H1 (cell line): ENCODE data around the gene PTPRCAP. TPM values are rescaled to one million over a fixed set of nuclear protein-coding genes. Genes with fewer than 3 reads are reported as not detected.

Source experiments
- CTCF ChIA-PET: fragments of 300-600 bp; sonication (Branson Sonifier 250); formaldehyde crosslinking; loops from one replicate; lab custom pipeline; 2021; ENCODE audit not compliant: partially characterized antibody; lab: Charles Lee
- POLR2A ChIA-PET: fragments of 300-600 bp; sonication (Branson Sonifier 250); formaldehyde crosslinking; loops from one replicate; lab custom pipeline; 2021; ENCODE audit warnings: inconsistent platforms; ENCODE audit not compliant: partially characterized antibody; lab: Charles Lee
- DNase-seq, 2 experiments: peaks; one replicate each; pipeline versions ENCODE4 v3.0.0 to v3.0.0-alpha.2; 2010 to 2022; ENCODE audit warnings: low spot score in 2 of 2, low read depth in 1 of 2, mixed read lengths in 1 of 2
- FAIRE-seq: peaks from 2 replicates; lab custom pipeline; 2011; peaks lifted over from hg19 to GRCh38; lab: Jason Lieb, UNC
- H2AFZ ChIP-seq: 2 replicates; pipeline ENCODE4 v1.8.1; 2012; ENCODE audit warnings: low read length, inconsistent platforms
- H2AK5ac ChIP-seq: 2 replicates; pipeline ENCODE4 v1.6.1; 2013; ENCODE audit warnings: low read depth, low read length
- H2BK120ac ChIP-seq: replicated peaks from 2 replicates; pipeline ENCODE3; 2013; ENCODE audit warnings: low read depth, low read length, inconsistent platforms
- H2BK12ac ChIP-seq: 2 replicates; pipeline ENCODE4 v1.6.1; 2013; ENCODE audit warnings: low read depth, low read length
- H2BK15ac ChIP-seq: 2 replicates; pipeline ENCODE4 v1.6.1; 2013; ENCODE audit warnings: low read length
- H2BK20ac ChIP-seq: 2 replicates; pipeline ENCODE4 v1.6.1; 2013; ENCODE audit warnings: low read length
- H2BK5ac ChIP-seq: 2 replicates; pipeline ENCODE4 v1.6.1; 2013; ENCODE audit warnings: low read depth, low read length
- H3K14ac ChIP-seq: 2 replicates; pipeline ENCODE4 v1.6.1; 2013; ENCODE audit warnings: inconsistent platforms; ENCODE audit not compliant: insufficient read length
- H3K18ac ChIP-seq: 2 replicates; pipeline ENCODE4 v1.6.1; 2013; ENCODE audit warnings: low read length; ENCODE audit errors: extremely low read depth
- H3K23ac ChIP-seq: 2 replicates; pipeline ENCODE4 v1.6.1; 2013; ENCODE audit warnings: inconsistent platforms; ENCODE audit not compliant: insufficient read length
- H3K23me2 ChIP-seq: 2 replicates; pipeline ENCODE4 v1.6.1; 2013; ENCODE audit warnings: low read depth, low read length
- H3K27ac ChIP-seq: 2 replicates; pipeline ENCODE4 v1.6.1; 2011; ENCODE audit warnings: low read depth, low read length, inconsistent platforms
- H3K27me3 ChIP-seq, 4 experiments: replicated peaks in 1 of 4; 1 replicate in 1 of 4; 2 replicates in 3 of 4; pipeline versions ENCODE4 v1.6.1 to v1.8.1; 2011 to 2013; ENCODE audit warnings: low read length in 3 of 4, mild to moderate bottlenecking in 3 of 4, inconsistent platforms in 2 of 4, mixed read lengths in 2 of 4, moderate library complexity in 1 of 4; ENCODE audit not compliant: control insufficient read depth in 3 of 4, insufficient read depth in 3 of 4; ENCODE audit errors: extremely low read depth in 1 of 4
- H3K36me3 ChIP-seq, 4 experiments: 2 replicates each; pipeline versions ENCODE4 v1.6.1 to v1.8.1; 2011 to 2013; ENCODE audit warnings: mild to moderate bottlenecking in 4 of 4, low read length in 3 of 4, moderate library complexity in 2 of 4, control low read depth in 1 of 4, inconsistent platforms in 1 of 4; ENCODE audit not compliant: insufficient read depth in 4 of 4, control insufficient read depth in 2 of 4
- H3K4ac ChIP-seq: replicated peaks from 2 replicates; pipeline ENCODE3; 2013; ENCODE audit warnings: low read length, low read depth, mixed read lengths, inconsistent platforms; ENCODE audit not compliant: insufficient read length
- H3K4me1 ChIP-seq, 4 experiments: replicated peaks in 1 of 4; 1 replicate in 1 of 4; 2 replicates in 3 of 4; pipeline versions ENCODE4 v1.6.1 to v1.8.1; 2011 to 2013; ENCODE audit warnings: low read length in 3 of 4, inconsistent platforms in 2 of 4, mixed read lengths in 1 of 4; ENCODE audit not compliant: insufficient read depth in 4 of 4, control insufficient read depth in 3 of 4
- H3K4me2 ChIP-seq, 2 experiments: 2 replicates each; pipeline versions ENCODE4 v1.6.1 to v1.8.1; 2011 to 2013; ENCODE audit warnings: low read depth in 2 of 2, low read length in 2 of 2, control low read depth in 1 of 2, inconsistent platforms in 1 of 2, mild to moderate bottlenecking in 1 of 2; ENCODE audit not compliant: insufficient read depth in 1 of 2
- H3K4me3 ChIP-seq, 4 experiments: fragments of 200-600, 300-600 bp in 1 of 4; sonication (generic), shearing (Covaris generic), sonication (Bioruptor Twin) in 1 of 4; 2 replicates each; pipeline versions ENCODE4 v1.5.1 to v1.8.1; 2011 to 2016; ENCODE audit warnings: low read length in 4 of 4, low read depth in 3 of 4, control low read depth in 2 of 4, inconsistent platforms in 2 of 4, mild to moderate bottlenecking in 2 of 4, mixed read lengths in 1 of 4, moderate library complexity in 1 of 4; ENCODE audit not compliant: insufficient read depth in 2 of 4; ENCODE audit errors: extremely low read depth in 1 of 4
- H3K56ac ChIP-seq: replicated peaks from 2 replicates; pipeline ENCODE3; 2013; ENCODE audit warnings: low read depth, mild to moderate bottlenecking, mixed read lengths, low read length, inconsistent platforms; ENCODE audit not compliant: insufficient read length
- H3K79me1 ChIP-seq: 2 replicates; pipeline ENCODE4 v1.6.1; 2013; ENCODE audit warnings: low read depth, low read length, control low read depth
- H3K79me2 ChIP-seq, 2 experiments: 2 replicates each; pipeline versions ENCODE4 v1.6.1 to v1.8.1; 2012 to 2013; ENCODE audit warnings: low read length in 2 of 2, mild to moderate bottlenecking in 2 of 2, inconsistent platforms in 1 of 2; ENCODE audit not compliant: insufficient read depth in 2 of 2, control insufficient read depth in 1 of 2
- H3K9ac ChIP-seq, 4 experiments: replicated peaks in 1 of 4; 1 replicate in 1 of 4; 2 replicates in 3 of 4; pipeline versions ENCODE4 v1.6.1 to v1.8.1; 2011 to 2013; ENCODE audit warnings: low read depth in 3 of 4, low read length in 3 of 4, control low read depth in 2 of 4, mild to moderate bottlenecking in 2 of 4, moderate library complexity in 2 of 4, inconsistent platforms in 1 of 4; ENCODE audit errors: extremely low read depth in 1 of 4
- H3K9me3 ChIP-seq, 2 experiments: 2 replicates each; pipeline versions ENCODE4 v1.6.1 to v1.8.1; 2012 to 2013; ENCODE audit warnings: mild to moderate bottlenecking in 2 of 2, moderate library complexity in 2 of 2, control low read depth in 1 of 2, inconsistent platforms in 1 of 2, low read depth in 1 of 2, low read length in 1 of 2, mixed read lengths in 1 of 2; ENCODE audit not compliant: insufficient read depth in 2 of 2
- H4K20me1 ChIP-seq, 2 experiments: replicated peaks in 1 of 2; 2 replicates each; pipeline versions ENCODE3 to v1.8.1; 2011 to 2013; ENCODE audit warnings: inconsistent platforms in 2 of 2, low read length in 2 of 2, mild to moderate bottlenecking in 1 of 2; ENCODE audit not compliant: insufficient read depth in 2 of 2, control insufficient read depth in 1 of 2
- H4K5ac ChIP-seq: 2 replicates; pipeline ENCODE4 v1.6.1; 2013; ENCODE audit warnings: low read length, low read depth, mixed read lengths, inconsistent platforms; ENCODE audit not compliant: insufficient read length
- H4K8ac ChIP-seq: 2 replicates; pipeline ENCODE4 v1.8.0; 2013; ENCODE audit warnings: mild to moderate bottlenecking, moderate library complexity, low read length, inconsistent platforms; ENCODE audit not compliant: insufficient read depth; ENCODE audit errors: extremely low read depth
- H4K91ac ChIP-seq: replicated peaks from 2 replicates; pipeline ENCODE3; 2013; ENCODE audit warnings: low read length, mixed read lengths, inconsistent platforms; ENCODE audit not compliant: insufficient read length
- HDAC6 ChIP-seq: IDR thresholded peaks from one replicate; pipeline ENCODE4 v1.7.1; 2012; ENCODE audit warnings: low read depth, mild to moderate bottlenecking, inconsistent platforms, low read length, moderate library complexity
- SIN3A ChIP-seq, 2 experiments: IDR thresholded peaks in 1 of 2; conservative IDR thresholded peaks in 1 of 2; 2 replicates each; pipeline ENCODE4 v1.6.1; 2011 to 2012; ENCODE audit warnings: low read length in 2 of 2, improper control_type of control experiment in 1 of 2, low read depth in 1 of 2, mild to moderate bottlenecking in 1 of 2
- SP1 ChIP-seq: IDR thresholded peaks from 2 replicates; pipeline ENCODE4 v1.6.1; 2011; ENCODE audit warnings: low read depth, low read length
- SP2 ChIP-seq: IDR thresholded peaks from 2 replicates; pipeline ENCODE4 v1.6.1; 2012; ENCODE audit warnings: mild to moderate bottlenecking, low read length, inconsistent platforms
- WGBS, 2 experiments: shearing (Covaris generic) in 1 of 2; methylation state at CpG; one replicate each; pipeline versions ENCODE4 v1.1.6 to v1.1.7; 2013 to 2015; ENCODE audit warnings: low lambda C conversion rate in 2 of 2, mixed read lengths in 2 of 2, inconsistent platforms in 1 of 2, low coverage in 1 of 2, missing lambda C conversion rate in 1 of 2; ENCODE audit not compliant: insufficient replicate concordance in 2 of 2, insufficient coverage in 1 of 2, insufficient read length in 1 of 2; ENCODE audit errors: extremely low coverage in 1 of 2, missing lambda C conversion rate in 1 of 2; 5-methylcytosine and 5-hydroxymethylcytosine counted together
- polyA plus RNA-seq, 7 experiments: library from polyadenylated mRNA; depleted of rRNA in 3 of 7; stranded (reverse) in 5 of 7; unstranded in 2 of 7; fragments of >200 nt in 5 of 7; fragments of 200-250 nt in 2 of 7; gene quantifications; 1 replicate in 5 of 7; 2 replicates in 1 of 7; 4 replicates in 1 of 7; pipeline versions ENCODE4 v1.2.1 to v1.2.3, GENCODE V29; 2011 to 2013; ENCODE audit warnings: missing spikeins in 2 of 7, mixed read lengths in 2 of 7
- total RNA-seq: library from RNA; stranded (reverse); fragmentation: NEBNext Ultra II Directional; extraction: Animal tissue kit (Norgen Biotek cat#: 25700); gene quantifications from 2 replicates; pipeline ENCODE4 v1.2.1, GENCODE V29; 2021

Gene PTPRCAP
- total and polyA plus RNA-seq, 2 of the 8 experiments (the other 6 are each of a cell fraction or from before 2014, with no cell fraction given), result 0.78 to 6.7 TPM

GRCh38 chr11:67486481-67487195 is 49.2 kb upstream of the PTPRCAP start:
- CTCF ChIA-PET, result interaction anchor here (0.7 to 1.2 kb wide), 2 partner anchors 107 to 136 kb away, joined by 3 read pairs; no protein-coding TSS in a partner anchor

More at GRCh38 chr11:67486481-67487195, 49.2 kb upstream of the PTPRCAP start:
- peaks cover 0 to 7% of the 10 kb centered on the region in 2 experiments for H4K20me1 ChIP-seq
- H3K9me3 ChIP-seq, result no peaks in the 10 kb centered on the region
- peaks cover 0 to 10% (median 9%) of the 10 kb centered on the region in 4 experiments; a peak in 6 of 7 replicates for H3K27me3 ChIP-seq
- H3K9ac ChIP-seq, result no peak overlapping the region; a peak in 1 of 7 replicates
- H3K4ac ChIP-seq, result peak overlapping the region; percentile 38
- no peak overlapping the region for H3K56ac ChIP-seq
- no peak for TF ChIP-seq HDAC6
- no peak for TF ChIP-seq SIN3A (conservative IDR thresholded peaks at IDR 0.05 in 1 of 2, IDR thresholded peaks at IDR 0.05 in 1 of 2; ENCODE audit: low read depth in 1 of 2, low read length in 2 of 2)
- TF ChIP-seq SP2, result no peak
- TF ChIP-seq SP1, result no peak
- TF ChIP-seq, all 59 proteins: peak for 0
- Histone ChIP-seq H3K18ac (no peak overlapping the region; the same call in 1 of the 2 replicates), H2BK15ac (no peak overlapping the region), H3K4me1 (peaks cover 0 to 3% (median 3%) of the 10 kb centered on the region in 4 experiments; a peak in 3 of 7 replicates), H4K5ac (no peak overlapping the region), H3K23me2 (no peaks in the 10 kb centered on the region), H2BK5ac (peak overlapping the region; percentile 16; the same call in 1 of the 2 replicates), H2BK12ac (no peak overlapping the region), H2BK120ac (no peak overlapping the region), H2AFZ (no peak overlapping the region), H3K4me3 (no peak overlapping the region), H4K8ac (peak overlapping the region; percentile 78; the same call in 1 of the 2 replicates), H3K4me2 (no peak overlapping the region), H2BK20ac (no peak overlapping the region), H3K14ac (no peak overlapping the region), H2AK5ac (no peak overlapping the region), H3K36me3 (peaks cover 0 to 7% (median 1%) of the 10 kb centered on the region in 4 experiments; a peak in 2 of 8 replicates), H3K27ac (no peak overlapping the region), H4K91ac (peak overlapping the region; percentile 40), H3K79me1 (no peaks in the 10 kb centered on the region), H3K23ac (no peak overlapping the region), H3K79me2 (no peaks in the 10 kb centered on the region)
- POLR2A ChIA-PET, result interaction anchor here (1.0 to 1.6 kb wide), 4 partner anchors 17 to 21 kb away, joined by 3 to 4 read pairs (median 3); partner anchors contain the start of gene CDK2AP2
- DNase-seq (no peak), FAIRE-seq (no peak)
- 94% methylated on average over 20 of the region's 20 CpGs; no CpG with 5 or more reads in 1 of the 2 experiments for WGBS, 2 experiments
